ENCODE measurements around the gene ZNF608.

ZNF608 gene

DNA sequence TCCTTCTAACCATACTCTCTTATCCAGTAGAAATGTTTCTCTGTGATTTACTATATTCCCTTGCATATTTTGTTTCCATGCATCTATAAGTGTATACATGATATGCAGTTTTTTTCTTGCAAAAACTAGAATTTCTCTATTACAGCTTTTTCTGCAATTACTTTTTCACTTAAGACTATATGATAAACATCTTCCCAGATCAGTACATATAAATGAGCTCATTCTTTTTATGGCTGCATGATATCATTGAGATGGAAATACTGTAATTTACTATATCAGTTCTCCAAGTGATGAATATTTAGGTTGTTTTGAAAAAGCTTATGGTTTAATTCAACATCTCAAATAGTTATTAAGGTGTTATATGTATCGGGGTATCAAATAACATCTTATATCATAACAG, 18.1 kb upstream of the ZNF608 start:
- no peaks in the 10 kb centered on the region for H3K27me3 ChIP-seq (ENCODE audit: insufficient read depth, poor library complexity, severe bottlenecking)

DNA sequence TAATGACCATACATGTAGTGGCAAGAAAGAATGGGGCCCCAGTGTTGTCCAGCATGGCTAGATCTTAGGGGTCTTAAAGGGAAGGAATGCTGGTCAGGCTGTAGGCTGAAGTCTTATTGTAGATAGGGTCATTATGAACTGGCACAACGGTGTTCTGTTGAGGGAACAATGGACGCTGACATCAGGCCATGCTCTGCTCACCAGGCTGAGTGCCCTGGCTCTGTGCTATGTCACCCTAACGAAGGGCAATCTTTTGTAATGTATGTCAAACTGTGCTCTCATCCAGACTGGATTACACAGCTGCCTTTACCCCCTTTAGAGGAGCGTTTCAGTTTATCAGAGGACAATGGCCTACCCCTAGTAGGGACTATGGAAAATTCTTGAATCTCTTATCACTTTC, 14.6 kb upstream of the ZNF608 start:
- no peak overlapping the region for H3K27ac ChIP-seq (replicated peaks)
- no peak overlapping the region for H3K4me3 ChIP-seq (replicated peaks; ENCODE audit: insufficient read depth, low read length)
- no peak for DNase-seq (ENCODE audit: low read depth in 1 of 2, low spot score in 1 of 2)
- TF ChIP-seq POLR2AphosphoS5 (IDR thresholded peaks at IDR 0.05; ENCODE audit: low read depth) = no peak
- TF ChIP-seq GABPA (IDR thresholded peaks at IDR 0.05; ENCODE audit: low read depth) = no peak
- TF ChIP-seq, protein P1, sequence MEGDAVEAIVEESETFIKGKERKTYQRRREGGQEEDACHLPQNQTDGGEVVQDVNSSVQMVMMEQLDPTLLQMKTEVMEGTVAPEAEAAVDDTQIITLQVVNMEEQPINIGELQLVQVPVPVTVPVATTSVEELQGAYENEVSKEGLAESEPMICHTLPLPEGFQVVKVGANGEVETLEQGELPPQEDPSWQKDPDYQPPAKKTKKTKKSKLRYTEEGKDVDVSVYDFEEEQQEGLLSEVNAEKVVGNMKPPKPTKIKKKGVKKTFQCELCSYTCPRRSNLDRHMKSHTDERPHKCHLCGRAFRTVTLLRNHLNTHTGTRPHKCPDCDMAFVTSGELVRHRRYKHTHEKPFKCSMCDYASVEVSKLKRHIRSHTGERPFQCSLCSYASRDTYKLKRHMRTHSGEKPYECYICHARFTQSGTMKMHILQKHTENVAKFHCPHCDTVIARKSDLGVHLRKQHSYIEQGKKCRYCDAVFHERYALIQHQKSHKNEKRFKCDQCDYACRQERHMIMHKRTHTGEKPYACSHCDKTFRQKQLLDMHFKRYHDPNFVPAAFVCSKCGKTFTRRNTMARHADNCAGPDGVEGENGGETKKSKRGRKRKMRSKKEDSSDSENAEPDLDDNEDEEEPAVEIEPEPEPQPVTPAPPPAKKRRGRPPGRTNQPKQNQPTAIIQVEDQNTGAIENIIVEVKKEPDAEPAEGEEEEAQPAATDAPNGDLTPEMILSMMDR (IDR thresholded peaks at IDR 0.05; ENCODE audit: insufficient read depth, low read length) = no peak
- TF ChIP-seq SPI1 (IDR thresholded peaks at IDR 0.05; ENCODE audit: borderline replicate concordance, low read depth) = no peak
- TF ChIP-seq, protein P2, sequence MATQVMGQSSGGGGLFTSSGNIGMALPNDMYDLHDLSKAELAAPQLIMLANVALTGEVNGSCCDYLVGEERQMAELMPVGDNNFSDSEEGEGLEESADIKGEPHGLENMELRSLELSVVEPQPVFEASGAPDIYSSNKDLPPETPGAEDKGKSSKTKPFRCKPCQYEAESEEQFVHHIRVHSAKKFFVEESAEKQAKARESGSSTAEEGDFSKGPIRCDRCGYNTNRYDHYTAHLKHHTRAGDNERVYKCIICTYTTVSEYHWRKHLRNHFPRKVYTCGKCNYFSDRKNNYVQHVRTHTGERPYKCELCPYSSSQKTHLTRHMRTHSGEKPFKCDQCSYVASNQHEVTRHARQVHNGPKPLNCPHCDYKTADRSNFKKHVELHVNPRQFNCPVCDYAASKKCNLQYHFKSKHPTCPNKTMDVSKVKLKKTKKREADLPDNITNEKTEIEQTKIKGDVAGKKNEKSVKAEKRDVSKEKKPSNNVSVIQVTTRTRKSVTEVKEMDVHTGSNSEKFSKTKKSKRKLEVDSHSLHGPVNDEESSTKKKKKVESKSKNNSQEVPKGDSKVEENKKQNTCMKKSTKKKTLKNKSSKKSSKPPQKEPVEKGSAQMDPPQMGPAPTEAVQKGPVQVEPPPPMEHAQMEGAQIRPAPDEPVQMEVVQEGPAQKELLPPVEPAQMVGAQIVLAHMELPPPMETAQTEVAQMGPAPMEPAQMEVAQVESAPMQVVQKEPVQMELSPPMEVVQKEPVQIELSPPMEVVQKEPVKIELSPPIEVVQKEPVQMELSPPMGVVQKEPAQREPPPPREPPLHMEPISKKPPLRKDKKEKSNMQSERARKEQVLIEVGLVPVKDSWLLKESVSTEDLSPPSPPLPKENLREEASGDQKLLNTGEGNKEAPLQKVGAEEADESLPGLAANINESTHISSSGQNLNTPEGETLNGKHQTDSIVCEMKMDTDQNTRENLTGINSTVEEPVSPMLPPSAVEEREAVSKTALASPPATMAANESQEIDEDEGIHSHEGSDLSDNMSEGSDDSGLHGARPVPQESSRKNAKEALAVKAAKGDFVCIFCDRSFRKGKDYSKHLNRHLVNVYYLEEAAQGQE (IDR thresholded peaks at IDR 0.05; ENCODE audit: insufficient replicate concordance, low read depth) = no peak
- no peaks in the 10 kb centered on the region for H3K27me3 ChIP-seq (ENCODE audit: insufficient read depth, poor library complexity, severe bottlenecking)

More for the DNA sequence above, 18.1 kb upstream of the ZNF608 start:
- Histone ChIP-seq H3K4me3 (replicated peaks; ENCODE audit: insufficient read depth, low read length) (no peak overlapping the region), H3K27ac (replicated peaks) (no peak overlapping the region)
- no peak for DNase-seq (ENCODE audit: low read depth in 1 of 2, low spot score in 1 of 2)
- TF ChIP-seq, protein P2 (IDR thresholded peaks at IDR 0.05; ENCODE audit: insufficient replicate concordance, low read depth) = no peak
- TF ChIP-seq GABPA (IDR thresholded peaks at IDR 0.05; ENCODE audit: low read depth) (no peak), SPI1 (IDR thresholded peaks at IDR 0.05; ENCODE audit: borderline replicate concordance, low read depth) (no peak), POLR2AphosphoS5 (IDR thresholded peaks at IDR 0.05; ENCODE audit: low read depth) (no peak)
- TF ChIP-seq, protein P1 (IDR thresholded peaks at IDR 0.05; ENCODE audit: insufficient read depth, low read length) = no peak

DNA sequence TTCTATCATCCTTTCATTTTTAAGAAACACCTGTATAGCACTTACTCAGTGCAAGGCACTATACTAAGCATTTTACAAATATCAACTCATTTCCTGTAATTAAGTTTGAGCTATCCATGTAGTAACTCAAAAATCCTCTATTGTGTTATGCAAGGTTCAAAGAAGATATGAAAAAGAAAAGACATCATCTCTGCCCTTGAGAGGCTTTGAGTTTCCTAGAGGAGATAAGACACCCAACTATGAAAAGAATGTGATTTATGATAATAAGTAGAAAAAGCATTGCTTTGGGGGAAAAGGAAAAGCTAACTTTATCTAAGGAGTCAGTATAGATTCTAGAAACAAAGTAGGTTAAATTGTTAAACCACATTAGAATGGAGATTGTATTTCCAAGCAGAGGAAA, 14.2 kb upstream of the ZNF608 start:
- Histone ChIP-seq H3K27me3 (ENCODE audit: insufficient read depth, poor library complexity, severe bottlenecking) (no peaks in the 10 kb centered on the region), H3K27ac (replicated peaks) (no peak overlapping the region), H3K4me3 (replicated peaks; ENCODE audit: insufficient read depth, low read length) (no peak overlapping the region)
- DNase-seq (ENCODE audit: low read depth in 1 of 2, low spot score in 1 of 2) = no peak
- TF ChIP-seq POLR2AphosphoS5 (IDR thresholded peaks at IDR 0.05; ENCODE audit: low read depth) (no peak), SPI1 (IDR thresholded peaks at IDR 0.05; ENCODE audit: borderline replicate concordance, low read depth) (no peak), GABPA (IDR thresholded peaks at IDR 0.05; ENCODE audit: low read depth) (no peak)
- TF ChIP-seq, protein P1 (IDR thresholded peaks at IDR 0.05; ENCODE audit: insufficient read depth, low read length) = no peak
- TF ChIP-seq, protein P2 (IDR thresholded peaks at IDR 0.05; ENCODE audit: insufficient replicate concordance, low read depth) = no peak

Data from HL-60 (cell line).